Neural cell (in vitro differentiated cells): Measurements from ENCODE around the gene ESR2. TPM values are rescaled to one million over a fixed set of nuclear protein-coding genes. Genes with fewer than 3 reads are reported as not detected.

Experiments used
- H2AFZ ChIP-seq: fragments of 200-600, 300-800 bp; sonication (generic), shearing (Covaris generic); 2 replicates; pipeline ENCODE4 v1.6.0; 2014; ENCODE audit warnings: low read depth, mild to moderate bottlenecking, antibody characterized with exemption, low read length, moderate library complexity
- H3F3A ChIP-seq: fragments of 200-600 bp; shearing (Covaris generic); 2 replicates; pipeline ENCODE4 v1.6.1; 2016; ENCODE audit warnings: mild to moderate bottlenecking, moderate library complexity, mixed read lengths, antibody characterized with exemption, low read length; ENCODE audit not compliant: insufficient read depth, poor library complexity, severe bottlenecking
- H3K27ac ChIP-seq: fragments of 200-600, 300-800 bp; sonication (generic), shearing (Covaris generic); 2 replicates; pipeline ENCODE4 v1.5.1; 2014; ENCODE audit warnings: mild to moderate bottlenecking, low read length, moderate library complexity
- H3K27me3 ChIP-seq: fragments of 300-800, 200-600 bp; sonication (generic), shearing (Covaris generic); 2 replicates; pipeline ENCODE4 v1.6.0; 2014; ENCODE audit warnings: mild to moderate bottlenecking, low read depth, low read length, moderate library complexity; ENCODE audit not compliant: insufficient read depth
- H3K36me3 ChIP-seq: fragments of 300-800, 200-600 bp; sonication (generic), shearing (Covaris generic); 2 replicates; pipeline ENCODE4 v1.5.1; 2014; ENCODE audit warnings: mild to moderate bottlenecking, antibody characterized with exemption, low read length, moderate library complexity; ENCODE audit not compliant: insufficient read depth
- H3K4me2 ChIP-seq: fragments of 300-800, 200-600 bp; sonication (generic), shearing (Covaris generic); 2 replicates; pipeline ENCODE4 v1.6.0; 2014; ENCODE audit warnings: mild to moderate bottlenecking, low read length
- H3K4me3 ChIP-seq: fragments of 300-800, 200-600 bp; sonication (generic), shearing (Covaris generic); 2 replicates; pipeline ENCODE4 v1.5.1; 2014; ENCODE audit warnings: mild to moderate bottlenecking, low read length, moderate library complexity
- H3K79me2 ChIP-seq: fragments of 200-600 bp; shearing (Covaris generic); replicated peaks from 2 replicates; pipeline ENCODE4 v1.6.0; 2014; ENCODE audit warnings: mild to moderate bottlenecking, low read length, moderate library complexity; ENCODE audit not compliant: insufficient read depth
- H3K9ac ChIP-seq: fragments of 300-800, 200-600 bp; sonication (generic), shearing (Covaris generic); 2 replicates; pipeline ENCODE4 v1.6.1; 2016; ENCODE audit warnings: mild to moderate bottlenecking, low read length, mixed read lengths
- H3K9me2 ChIP-seq: fragments of 200-600 bp; shearing (Covaris generic); 2 replicates; pipeline ENCODE4 v1.6.1; 2016; ENCODE audit warnings: mild to moderate bottlenecking, low read length, mixed read lengths; ENCODE audit not compliant: insufficient read depth
- H3K9me3 ChIP-seq: fragments of 200-600, 300-800 bp; sonication (generic), shearing (Covaris generic); 2 replicates; pipeline ENCODE4 v1.6.1; 2016; ENCODE audit warnings: mild to moderate bottlenecking, mixed run types, low read length, moderate library complexity, mixed read lengths
- H4K20me1 ChIP-seq: fragments of 200-600 bp; shearing (Covaris generic); 2 replicates; pipeline ENCODE4 v1.6.1; 2016; ENCODE audit warnings: mild to moderate bottlenecking, mixed run types; ENCODE audit not compliant: insufficient read depth
- CTCF ChIP-seq: fragments of 450-650 bp; IDR thresholded peaks from 2 replicates; pipeline ENCODE4 v1.5.1; 2014; ENCODE audit warnings: antibody characterized with exemption, mild to moderate bottlenecking, moderate library complexity; ENCODE audit not compliant: poor library complexity, severe bottlenecking
- EP300 ChIP-seq: fragments of 450-650 bp; conservative IDR thresholded peaks from 2 replicates; pipeline ENCODE4 v1.6.1; 2014; ENCODE audit warnings: antibody characterized with exemption, mild to moderate bottlenecking, moderate library complexity; ENCODE audit not compliant: poor library complexity, severe bottlenecking
- EZH2 ChIP-seq: fragments of 200-600, 300-800 bp; shearing (Covaris generic), sonication (generic); IDR thresholded peaks from 2 replicates; pipeline ENCODE4 v1.6.1; 2014; ENCODE audit warnings: antibody characterized with exemption, low read length, borderline replicate concordance, mild to moderate bottlenecking; ENCODE audit not compliant: insufficient read depth, poor library complexity, severe bottlenecking
- MXI1 ChIP-seq: fragments of 450-650 bp; conservative IDR thresholded peaks from 2 replicates; pipeline ENCODE4 v1.6.1; 2014; ENCODE audit warnings: antibody characterized with exemption, mild to moderate bottlenecking; ENCODE audit not compliant: poor library complexity, severe bottlenecking
- POLR2AphosphoS5 ChIP-seq: IDR thresholded peaks from 2 replicates; pipeline ENCODE4 v1.6.1; 2012
- RAD21 ChIP-seq: fragments of 450-650 bp; conservative IDR thresholded peaks from 2 replicates; pipeline ENCODE4 v1.6.1; 2014; ENCODE audit warnings: antibody characterized with exemption, mild to moderate bottlenecking, moderate library complexity
- REST ChIP-seq: IDR thresholded peaks from 2 replicates; pipeline ENCODE4 v1.6.1; 2012; ENCODE audit warnings: borderline replicate concordance
- SMC3 ChIP-seq: fragments of 450-650 bp; conservative IDR thresholded peaks from 2 replicates; pipeline ENCODE4 v1.6.1; 2014; ENCODE audit warnings: antibody characterized with exemption, mild to moderate bottlenecking, moderate library complexity; ENCODE audit not compliant: poor library complexity
- TAF1 ChIP-seq: IDR thresholded peaks from 2 replicates; pipeline ENCODE4 v1.6.1; 2012; ENCODE audit warnings: low read depth
- polyA plus RNA-seq: library from polyadenylated mRNA; depleted of rRNA; stranded (reverse); fragments of >200 nt; gene quantifications from 2 replicates; pipeline ENCODE4 v1.2.3, GENCODE V29; 2014

Gene ESR2
- polyA plus RNA-seq, 1 donor from 2014 or later = 0.35 TPM

- Histone ChIP-seq H3K9me2 (no peaks in the 10 kb centered on the region), H3K4me2 (no peak overlapping the region), H3K79me2 (no peaks in the 10 kb centered on the region), H3K36me3 (no peaks in the 10 kb centered on the region), H3K9ac (no peak overlapping the region), H4K20me1 (no peaks in the 10 kb centered on the region), H2AFZ (no peak overlapping the region), H3K4me3 (no peak overlapping the region), H3K27ac (no peak overlapping the region), H3K27me3 (no peaks in the 10 kb centered on the region), H3K9me3 (no peaks in the 10 kb centered on the region), H3F3A (no peaks in the 10 kb centered on the region)
- TF ChIP-seq EZH2 = no peak
Measured at GRCh38 chr14:64114796-64115195, 179.4 kb downstream of the ESR2 start.

- Histone ChIP-seq H3K27ac (no peak overlapping the region), H3K9ac (no peak overlapping the region), H3K36me3 (no peaks in the 10 kb centered on the region), H3K9me3 (no peaks in the 10 kb centered on the region), H3K4me3 (no peak overlapping the region), H2AFZ (no peak overlapping the region), H3K27me3 (no peaks in the 10 kb centered on the region), H4K20me1 (no peaks in the 10 kb centered on the region), H3K79me2 (no peaks in the 10 kb centered on the region), H3K9me2 (no peaks in the 10 kb centered on the region), H3F3A (no peaks in the 10 kb centered on the region), H3K4me2 (no peak overlapping the region)
- TF ChIP-seq CTCF (no peak), EZH2 (no peak), RAD21 (no peak), TAF1 (no peak), EP300 (no peak), POLR2AphosphoS5 (no peak), MXI1 (no peak)
Measured at GRCh38 chr14:64114166-64114565, 180.0 kb downstream of the ESR2 start.

- Histone ChIP-seq H3K79me2 (no peaks in the 10 kb centered on the region), H3K4me3 (no peak overlapping the region), H3F3A (no peaks in the 10 kb centered on the region), H3K9me3 (no peaks in the 10 kb centered on the region), H2AFZ (no peak overlapping the region), H3K9ac (no peak overlapping the region), H3K36me3 (no peaks in the 10 kb centered on the region), H4K20me1 (no peaks in the 10 kb centered on the region), H3K27ac (no peak overlapping the region), H3K27me3 (no peaks in the 10 kb centered on the region), H3K4me2 (no peak overlapping the region), H3K9me2 (no peaks in the 10 kb centered on the region)
- no peak for TF ChIP-seq EP300
- no peak for TF ChIP-seq EZH2
- TF ChIP-seq POLR2AphosphoS5 = no peak
- TF ChIP-seq MXI1 = no peak
- no peak for TF ChIP-seq SMC3
- TF ChIP-seq REST = no peak
- no peak for TF ChIP-seq TAF1
- no peak for TF ChIP-seq RAD21
- TF ChIP-seq CTCF = no peak
Measured at GRCh38 chr14:64112867-64113678, 181.1 kb downstream of the ESR2 start.
